PC-3 (cell line): ENCODE data around the gene HDHD3.

Experiments used
- EZH2 ChIP-seq: fragments of 300-600 bp; sonication (generic); IDR thresholded peaks from one replicate; pipeline ENCODE4 v1.6.1; 2017; ENCODE audit warnings: antibody characterized with exemption, mild to moderate bottlenecking, low read length; ENCODE audit not compliant: unreplicated experiment
- EZH2phosphoT487 ChIP-seq: fragments of 300-600 bp; sonication (generic); IDR thresholded peaks from 2 replicates; pipeline ENCODE4 v1.6.1; 2018; ENCODE audit warnings: mild to moderate bottlenecking, antibody characterized with exemption, low read length, borderline replicate concordance
- TF ChIP-seq, protein P1 (sequence below): fragments of 300-600 bp; sonication (generic); conservative IDR thresholded peaks from 2 replicates; pipeline ENCODE4 v1.5.1; 2017; ENCODE audit warnings: antibody characterized with exemption, low read depth, mild to moderate bottlenecking, low read length

DNA sequence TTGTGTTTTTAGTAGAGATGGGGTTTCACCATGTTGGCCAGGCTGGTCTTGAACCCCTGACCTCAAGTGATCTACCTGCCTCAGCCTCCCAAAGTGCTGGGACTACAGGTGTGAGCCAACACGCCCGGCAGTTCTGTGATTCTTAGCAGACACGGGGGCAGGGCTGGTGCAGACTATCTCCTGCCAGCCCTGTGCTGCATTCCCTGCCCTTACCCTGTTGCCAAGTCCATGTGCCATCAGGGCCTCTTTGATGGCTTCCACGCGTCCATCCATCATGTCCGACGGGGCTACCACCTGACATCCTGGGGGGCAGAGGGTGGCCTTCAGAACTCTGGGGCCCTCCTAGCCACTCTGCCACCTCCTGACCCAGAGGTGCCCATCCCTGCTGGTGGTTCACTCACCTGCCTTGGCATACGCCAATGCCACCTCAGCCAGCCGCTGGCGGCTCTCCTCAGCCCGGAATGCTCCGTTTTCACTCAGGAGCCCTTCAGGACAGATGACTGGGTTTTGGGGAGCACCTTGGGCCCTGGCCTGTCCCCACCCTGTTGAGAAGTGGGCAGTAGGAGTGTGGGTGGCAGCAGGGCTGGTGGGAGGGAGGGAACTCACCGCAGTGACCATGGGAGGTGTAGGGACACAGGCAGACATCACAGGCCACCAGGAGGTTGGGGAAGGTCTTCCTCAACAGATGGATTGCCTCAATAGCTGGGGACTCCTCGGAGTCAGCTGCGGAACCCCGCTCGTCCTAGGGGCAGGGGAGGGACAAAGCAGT is 13.6 kb upstream of the HDHD3 start:
- TF ChIP-seq EZH2phosphoT487 (no peak), EZH2 (no peak)
- TF ChIP-seq, protein P1, sequence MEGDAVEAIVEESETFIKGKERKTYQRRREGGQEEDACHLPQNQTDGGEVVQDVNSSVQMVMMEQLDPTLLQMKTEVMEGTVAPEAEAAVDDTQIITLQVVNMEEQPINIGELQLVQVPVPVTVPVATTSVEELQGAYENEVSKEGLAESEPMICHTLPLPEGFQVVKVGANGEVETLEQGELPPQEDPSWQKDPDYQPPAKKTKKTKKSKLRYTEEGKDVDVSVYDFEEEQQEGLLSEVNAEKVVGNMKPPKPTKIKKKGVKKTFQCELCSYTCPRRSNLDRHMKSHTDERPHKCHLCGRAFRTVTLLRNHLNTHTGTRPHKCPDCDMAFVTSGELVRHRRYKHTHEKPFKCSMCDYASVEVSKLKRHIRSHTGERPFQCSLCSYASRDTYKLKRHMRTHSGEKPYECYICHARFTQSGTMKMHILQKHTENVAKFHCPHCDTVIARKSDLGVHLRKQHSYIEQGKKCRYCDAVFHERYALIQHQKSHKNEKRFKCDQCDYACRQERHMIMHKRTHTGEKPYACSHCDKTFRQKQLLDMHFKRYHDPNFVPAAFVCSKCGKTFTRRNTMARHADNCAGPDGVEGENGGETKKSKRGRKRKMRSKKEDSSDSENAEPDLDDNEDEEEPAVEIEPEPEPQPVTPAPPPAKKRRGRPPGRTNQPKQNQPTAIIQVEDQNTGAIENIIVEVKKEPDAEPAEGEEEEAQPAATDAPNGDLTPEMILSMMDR: no peak
